SK-N-MC (cell line): ENCODE data around the gene CRYGB.

Experiments
- EZH2 ChIP-seq: fragments of 200-600 bp; sonication (generic); IDR thresholded peaks from one replicate; pipeline ENCODE4 v1.6.1; 2017; ENCODE audit warnings: antibody characterized with exemption
- FOXP2 ChIP-seq: optimal IDR thresholded peaks from 2 replicates; pipeline ENCODE3; 2011; ENCODE audit warnings: mild to moderate bottlenecking, moderate library complexity; ENCODE audit not compliant: insufficient read depth; ENCODE audit errors: extremely low read length, control extremely low read depth
- POLR2AphosphoS5 ChIP-seq: IDR thresholded peaks from 2 replicates; pipeline ENCODE4 v1.6.1; 2012; ENCODE audit warnings: mild to moderate bottlenecking, low read depth, low read length, borderline replicate concordance

DNA sequence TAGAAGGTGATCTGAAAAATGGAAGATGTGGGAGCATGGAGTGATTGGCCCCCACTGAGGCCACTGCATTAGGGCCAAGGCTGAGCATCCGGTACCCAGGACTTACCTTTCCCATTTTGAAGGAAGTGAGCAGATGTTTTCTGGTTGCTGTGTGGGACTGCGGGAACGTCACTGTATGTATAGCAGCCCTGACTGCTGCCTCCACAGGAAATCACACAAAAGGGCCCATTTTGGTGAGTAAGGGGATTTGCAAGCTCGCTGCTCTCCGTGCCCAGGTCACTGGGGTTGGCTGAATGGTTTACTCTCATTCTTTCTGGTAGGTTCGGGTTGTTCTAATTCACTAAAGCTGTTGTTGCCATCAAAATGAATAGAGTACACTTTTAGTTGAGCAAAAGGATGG lies at the start of gene CRYGB:
- TF ChIP-seq POLR2AphosphoS5 (no peak), EZH2 (no peak), FOXP2 (no peak)
